ENCODE measurements around the gene UNC93B1.

The UNC93B1 gene

GRCh38 chr11:68049509-68050370 is 45.8 kb upstream of the UNC93B1 start:
- Histone ChIP-seq H3K27me3 (replicated peaks; ENCODE audit: control insufficient read depth, insufficient read depth, low read length) (no peaks in the 10 kb centered on the region), H3K36me3 (ENCODE audit: control insufficient read depth, insufficient read depth, low read length) (peaks cover 68% of the 10 kb centered on the region), H3K4me3 (replicated peaks; ENCODE audit: low read depth, low read length) (no peak overlapping the region)
- DNase-seq (ENCODE audit: extremely low read depth, insufficient read length), result no peak
- TF ChIP-seq CTCF (IDR thresholded peaks at IDR 0.05; ENCODE audit: insufficient read depth, low read length, poor library complexity, severe bottlenecking), result no peak

GRCh38 chr11:68048681-68049508 is 45.0 kb upstream of the UNC93B1 start:
- no peak for TF ChIP-seq CTCF (IDR thresholded peaks at IDR 0.05; ENCODE audit: insufficient read depth, low read length, poor library complexity, severe bottlenecking)
- Histone ChIP-seq H3K27me3 (replicated peaks; ENCODE audit: control insufficient read depth, insufficient read depth, low read length) (no peaks in the 10 kb centered on the region), H3K36me3 (ENCODE audit: control insufficient read depth, insufficient read depth, low read length) (peaks cover 69% of the 10 kb centered on the region), H3K4me3 (replicated peaks; ENCODE audit: low read depth, low read length) (no peak overlapping the region)
- no peak for DNase-seq (ENCODE audit: extremely low read depth, insufficient read length)

- no peak for TF ChIP-seq CTCF (IDR thresholded peaks at IDR 0.05; ENCODE audit: insufficient read depth, low read length, poor library complexity, severe bottlenecking)
- DNase-seq (ENCODE audit: extremely low read depth, insufficient read length), result no peak
- Histone ChIP-seq H3K27me3 (replicated peaks; ENCODE audit: control insufficient read depth, insufficient read depth, low read length) (no peaks in the 10 kb centered on the region), H3K36me3 (ENCODE audit: control insufficient read depth, insufficient read depth, low read length) (peaks cover 74% of the 10 kb centered on the region), H3K4me3 (replicated peaks; ENCODE audit: low read depth, low read length) (no peak overlapping the region)
Observed at GRCh38 chr11:68047437-68048290, 43.8 kb upstream of the UNC93B1 start.

- DNase-seq (ENCODE audit: extremely low read depth, insufficient read length), result no peak
Observed at GRCh38 chr11:68044898-68045351, 41.0 kb upstream of the UNC93B1 start.

More at GRCh38 chr11:68044898-68045351, 41.0 kb upstream of the UNC93B1 start:
- TF ChIP-seq CTCF (IDR thresholded peaks at IDR 0.05; ENCODE audit: insufficient read depth, low read length, poor library complexity, severe bottlenecking), result no peak
- no peaks in the 10 kb centered on the region for H3K27me3 ChIP-seq (replicated peaks; ENCODE audit: control insufficient read depth, insufficient read depth, low read length)
- H3K36me3 ChIP-seq (ENCODE audit: control insufficient read depth, insufficient read depth, low read length), result peaks cover 62% of the 10 kb centered on the region
- no peak overlapping the region for H3K4me3 ChIP-seq (replicated peaks; ENCODE audit: low read depth, low read length)

Data from GM06990 (cell line).